Measurements from ENCODE around the gene GCH1. TPM values are rescaled to one million over a fixed set of nuclear protein-coding genes. Genes with fewer than 3 reads are reported as not detected.

Gene GCH1
- total and polyA plus RNA-seq, 4 experiments from 2014 or later = 28.4 to 31.9 (median 30.5) TPM

DNA sequence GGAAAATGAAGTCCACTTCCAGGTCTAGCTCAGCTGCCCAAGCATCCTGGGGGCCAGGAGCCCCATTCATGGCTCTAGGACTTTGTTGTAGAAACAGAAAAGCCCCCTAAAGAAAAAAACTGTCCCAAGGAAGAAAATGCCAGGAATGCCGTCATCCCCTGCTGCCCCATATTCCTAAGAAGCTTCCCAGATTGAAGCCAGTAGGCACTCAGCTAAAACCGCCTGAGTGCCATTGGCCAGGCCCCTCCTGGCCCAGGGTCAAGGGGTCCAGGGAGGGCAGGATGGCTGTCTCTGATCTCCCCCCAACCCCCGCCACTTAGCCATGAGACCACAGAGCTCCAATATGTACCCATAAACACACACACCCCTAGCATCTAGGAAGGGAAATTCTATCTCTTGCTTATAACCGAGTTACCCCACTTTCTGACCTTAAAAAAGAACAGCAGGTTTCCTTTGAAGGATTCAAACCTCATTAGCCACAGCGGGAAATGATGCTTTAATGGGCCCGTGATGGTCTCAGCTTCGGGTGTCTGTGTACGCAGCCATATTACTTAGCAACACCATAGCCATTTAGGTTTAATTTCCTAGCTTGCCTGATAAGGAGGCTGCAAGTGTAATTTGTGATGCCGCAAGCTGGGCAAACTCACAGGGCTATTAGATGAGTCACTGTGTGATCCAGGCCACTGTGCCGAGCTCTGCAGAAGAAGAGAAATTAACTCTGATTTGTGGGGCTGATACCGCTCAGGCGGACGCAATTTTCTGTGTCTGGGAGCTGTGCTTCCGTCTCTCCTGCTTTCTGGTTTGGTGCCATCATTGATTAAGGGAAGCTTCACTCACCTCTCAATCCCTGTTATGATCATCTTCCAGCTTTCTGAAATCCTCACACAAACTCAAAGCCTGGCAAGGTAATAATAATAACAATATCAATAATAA lies 84.2 kb downstream of the GCH1 start:
- H3K27me3 Mint-ChIP-seq = peaks cover 4 to 11% of the 10 kb centered on the region in 2 donors
- Histone ChIP-seq H3K9me3 (ENCODE audit: control insufficient read depth in 1 of 2, low read length in 2 of 2) (peaks cover 0 to under 1% of the 10 kb centered on the region in 2 donors), H3K36me3 (ENCODE audit: insufficient read depth, low read length) (no peaks in the 10 kb centered on the region), H3K4me3 (ENCODE audit: low read length in 2 of 2) (no peak overlapping the region), H3K27ac (ENCODE audit: low read depth, low read length) (no peak overlapping the region), H3K4me1 (ENCODE audit: insufficient read depth, low read length) (no peaks in the 10 kb centered on the region), H3K27me3 (ENCODE audit: insufficient read depth, low read length) (no peaks in the 10 kb centered on the region)
- H3K4me3 Mint-ChIP-seq = no peak overlapping the region
- ChIA-PET POLR2A (ENCODE audit: partially characterized antibody) (no interaction called here), CTCF (ENCODE audit: partially characterized antibody) (interaction anchor here (1.4 to 5.2 kb wide), 2 partner anchors 13 to 45 kb away, joined by 3 to 21 read pairs; no protein-coding TSS in a partner anchor)
- intact Hi-C loops (cut with micrococcal nuclease) = no loop called here
- no peak overlapping the region for H3K27ac Mint-ChIP-seq
- no peak for DNase-seq
- no peaks in the 10 kb centered on the region for H3K4me1 Mint-ChIP-seq
- H3K9me3 Mint-ChIP-seq = peaks cover 0 to 12% (median 5%) of the 10 kb centered on the region in 8 donors
- no peaks in the 10 kb centered on the region for H3K36me3 Mint-ChIP-seq

GRCh38 chr14:54817506-54817905 lies 85.1 kb downstream of the GCH1 start:
- intact Hi-C loops (cut with micrococcal nuclease) = no loop called here
- Mint-ChIP-seq H3K36me3 (no peaks in the 10 kb centered on the region), H3K27ac (no peak overlapping the region), H3K27me3 (peaks cover 4 to 11% of the 10 kb centered on the region in 2 donors), H3K4me1 (no peaks in the 10 kb centered on the region), H3K4me3 (no peak overlapping the region), H3K9me3 (peaks cover 0 to 4% (median 2%) of the 10 kb centered on the region in 8 donors)
- Histone ChIP-seq H3K27me3 (ENCODE audit: insufficient read depth, low read length) (no peaks in the 10 kb centered on the region), H3K4me1 (ENCODE audit: insufficient read depth, low read length) (no peaks in the 10 kb centered on the region), H3K36me3 (ENCODE audit: insufficient read depth, low read length) (no peaks in the 10 kb centered on the region), H3K4me3 (ENCODE audit: low read length in 2 of 2) (no peak overlapping the region), H3K27ac (ENCODE audit: low read depth, low read length) (no peak overlapping the region), H3K9me3 (ENCODE audit: control insufficient read depth in 1 of 2, low read length in 2 of 2) (no peaks in the 10 kb centered on the region)
- POLR2A ChIA-PET (ENCODE audit: partially characterized antibody) = no interaction called here
- DNase-seq = no peak
- CTCF ChIA-PET (ENCODE audit: partially characterized antibody) = interaction anchor here (1.4 to 5.5 kb wide), 3 partner anchors 12 to 75 kb away, joined by 3 to 35 read pairs (median 21); no protein-coding TSS in a partner anchor

DNA sequence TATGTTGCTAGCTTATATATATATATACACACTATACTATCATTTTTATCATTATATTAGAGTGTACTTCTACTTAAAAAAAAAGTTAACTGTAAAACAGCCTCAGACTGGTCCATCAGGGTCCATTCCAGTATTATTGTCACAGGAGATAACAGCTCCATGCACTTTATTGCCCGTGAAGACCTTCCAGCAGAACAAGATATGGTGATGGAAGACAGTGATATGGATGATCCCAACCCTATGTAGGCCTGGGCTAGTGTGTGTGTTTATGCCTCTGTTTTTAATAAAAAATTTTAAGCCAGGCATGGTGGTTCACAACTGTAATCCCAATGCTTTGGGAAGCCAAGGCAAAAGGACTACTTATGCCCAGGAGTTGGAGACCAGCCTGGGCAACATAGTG lies 86.2 kb downstream of the GCH1 start:
- Mint-ChIP-seq H3K4me1 (no peaks in the 10 kb centered on the region), H3K36me3 (no peaks in the 10 kb centered on the region), H3K27me3 (peaks cover 4 to 11% of the 10 kb centered on the region in 2 donors), H3K27ac (no peak overlapping the region), H3K9me3 (peaks cover 0 to 3% (median 0%) of the 10 kb centered on the region in 8 donors), H3K4me3 (no peak overlapping the region)
- intact Hi-C loops (cut with micrococcal nuclease) = no loop called here
- no peak overlapping the region for H3K4me3 ChIP-seq (ENCODE audit: low read length in 2 of 2)
- POLR2A ChIA-PET (ENCODE audit: partially characterized antibody) = no interaction called here
- no peaks in the 10 kb centered on the region for H3K9me3 ChIP-seq (ENCODE audit: control insufficient read depth in 1 of 2, low read length in 2 of 2)
- DNase-seq = no peak
- H3K36me3 ChIP-seq (ENCODE audit: insufficient read depth, low read length) = no peaks in the 10 kb centered on the region
- no peak overlapping the region for H3K27ac ChIP-seq (ENCODE audit: low read depth, low read length)
- no peaks in the 10 kb centered on the region for H3K27me3 ChIP-seq (ENCODE audit: insufficient read depth, low read length)
- no peaks in the 10 kb centered on the region for H3K4me1 ChIP-seq (ENCODE audit: insufficient read depth, low read length)
- CTCF ChIA-PET (ENCODE audit: partially characterized antibody) = interaction anchor here (0.8 to 5.5 kb wide), 3 partner anchors 12 to 76 kb away, joined by 3 to 35 read pairs (median 5); no protein-coding TSS in a partner anchor

- H3K4me3 ChIP-seq (ENCODE audit: low read length in 2 of 2) = no peak overlapping the region
- DNase-seq = no peak
- no peaks in the 10 kb centered on the region for H3K27me3 ChIP-seq (ENCODE audit: insufficient read depth, low read length)
- CTCF ChIA-PET (ENCODE audit: partially characterized antibody) = interaction anchor here (5.5 kb wide), 1 partner anchor 11 kb away, joined by 35 read pairs; no protein-coding TSS in a partner anchor
- no peaks in the 10 kb centered on the region for H3K36me3 ChIP-seq (ENCODE audit: insufficient read depth, low read length)
- H3K27ac ChIP-seq (ENCODE audit: low read depth, low read length) = no peak overlapping the region
- Mint-ChIP-seq H3K4me1 (no peaks in the 10 kb centered on the region), H3K4me3 (no peak overlapping the region), H3K27ac (no peak overlapping the region), H3K27me3 (peaks cover 4 to 11% of the 10 kb centered on the region in 2 donors), H3K9me3 (peaks cover 0 to under 1% (median 0%) of the 10 kb centered on the region in 8 donors), H3K36me3 (no peaks in the 10 kb centered on the region)
- intact Hi-C loops (cut with micrococcal nuclease) = no loop called here
- H3K9me3 ChIP-seq (ENCODE audit: control insufficient read depth in 1 of 2, low read length in 2 of 2) = no peaks in the 10 kb centered on the region
- POLR2A ChIA-PET (ENCODE audit: partially characterized antibody) = no interaction called here
- no peaks in the 10 kb centered on the region for H3K4me1 ChIP-seq (ENCODE audit: insufficient read depth, low read length)
These were observed 87.1 kb downstream of the GCH1 start for GRCh38 chr14:54815515-54815914.

GRCh38 chr14:54815016-54815415 lies 87.6 kb downstream of the GCH1 start:
- POLR2A ChIA-PET (ENCODE audit: partially characterized antibody) = no interaction called here
- no peak for DNase-seq
- Histone ChIP-seq H3K9me3 (ENCODE audit: control insufficient read depth in 1 of 2, low read length in 2 of 2) (no peaks in the 10 kb centered on the region), H3K4me1 (ENCODE audit: insufficient read depth, low read length) (no peaks in the 10 kb centered on the region), H3K27me3 (ENCODE audit: insufficient read depth, low read length) (no peaks in the 10 kb centered on the region), H3K36me3 (ENCODE audit: insufficient read depth, low read length) (no peaks in the 10 kb centered on the region), H3K4me3 (ENCODE audit: low read length in 2 of 2) (no peak overlapping the region), H3K27ac (ENCODE audit: low read depth, low read length) (no peak overlapping the region)
- CTCF ChIA-PET (ENCODE audit: partially characterized antibody) = interaction anchor here (5.5 kb wide), 1 partner anchor 10 kb away, joined by 35 read pairs; no protein-coding TSS in a partner anchor
- Mint-ChIP-seq H3K27ac (no peak overlapping the region), H3K4me3 (no peak overlapping the region), H3K9me3 (no peaks in the 10 kb centered on the region), H3K4me1 (no peaks in the 10 kb centered on the region), H3K36me3 (no peaks in the 10 kb centered on the region), H3K27me3 (peaks cover 2 to 9% of the 10 kb centered on the region in 2 donors)
- intact Hi-C loops (cut with micrococcal nuclease) = no loop called here

GRCh38 chr14:54814076-54814475 lies 88.5 kb downstream of the GCH1 start:
- peaks cover 0 to 4% of the 10 kb centered on the region in 2 donors for H3K27me3 Mint-ChIP-seq
- intact Hi-C loops (cut with micrococcal nuclease) = no loop called here
- H3K4me3 Mint-ChIP-seq = no peak overlapping the region
- POLR2A ChIA-PET (ENCODE audit: partially characterized antibody) = no interaction called here
- no peaks in the 10 kb centered on the region for H3K9me3 Mint-ChIP-seq
- H3K27ac Mint-ChIP-seq = no peak overlapping the region
- CTCF ChIA-PET (ENCODE audit: partially characterized antibody) = interaction anchor here (5.5 kb wide), 1 partner anchor 9 kb away, joined by 35 read pairs; no protein-coding TSS in a partner anchor
- Histone ChIP-seq H3K36me3 (ENCODE audit: insufficient read depth, low read length) (no peaks in the 10 kb centered on the region), H3K4me3 (ENCODE audit: low read length in 2 of 2) (no peak overlapping the region), H3K27me3 (ENCODE audit: insufficient read depth, low read length) (no peaks in the 10 kb centered on the region), H3K9me3 (ENCODE audit: control insufficient read depth in 1 of 2, low read length in 2 of 2) (no peaks in the 10 kb centered on the region), H3K4me1 (ENCODE audit: insufficient read depth, low read length) (no peaks in the 10 kb centered on the region), H3K27ac (ENCODE audit: low read depth, low read length) (no peak overlapping the region)
- no peaks in the 10 kb centered on the region for H3K36me3 Mint-ChIP-seq
- H3K4me1 Mint-ChIP-seq = no peaks in the 10 kb centered on the region
- no peak for DNase-seq

GRCh38 chr14:54813081-54813480 lies 89.5 kb downstream of the GCH1 start:
- no peaks in the 10 kb centered on the region for H3K4me1 Mint-ChIP-seq
- Histone ChIP-seq H3K27me3 (ENCODE audit: insufficient read depth, low read length) (no peaks in the 10 kb centered on the region), H3K4me3 (ENCODE audit: low read length in 2 of 2) (no peak overlapping the region), H3K4me1 (ENCODE audit: insufficient read depth, low read length) (no peaks in the 10 kb centered on the region), H3K36me3 (ENCODE audit: insufficient read depth, low read length) (no peaks in the 10 kb centered on the region), H3K9me3 (ENCODE audit: control insufficient read depth in 1 of 2, low read length in 2 of 2) (no peaks in the 10 kb centered on the region), H3K27ac (ENCODE audit: low read depth, low read length) (no peak overlapping the region)
- no peak for DNase-seq
- no peaks in the 10 kb centered on the region for H3K9me3 Mint-ChIP-seq
- H3K36me3 Mint-ChIP-seq = no peaks in the 10 kb centered on the region
- no peak overlapping the region for H3K4me3 Mint-ChIP-seq
- ChIA-PET CTCF (ENCODE audit: partially characterized antibody) (interaction anchor here (0.6 to 5.5 kb wide), 2 partner anchors 8 to 25 kb away, joined by 3 to 35 read pairs; no protein-coding TSS in a partner anchor), POLR2A (ENCODE audit: partially characterized antibody) (no interaction called here)
- no peaks in the 10 kb centered on the region for H3K27me3 Mint-ChIP-seq
- intact Hi-C loops (cut with micrococcal nuclease) = no loop called here
- no peak overlapping the region for H3K27ac Mint-ChIP-seq

Measured in CD4-positive, alpha-beta memory T cell (primary cell).